HG03571 (cell line): ENCODE measurements around the gene CHPF.

Experiments used
- ATAC-seq: cut with Tn5 transposase; IDR thresholded peaks from one replicate; pipeline ENCODE4 v1.9.1; 2021; ENCODE audit not compliant: unreplicated experiment

The CHPF gene

DNA sequence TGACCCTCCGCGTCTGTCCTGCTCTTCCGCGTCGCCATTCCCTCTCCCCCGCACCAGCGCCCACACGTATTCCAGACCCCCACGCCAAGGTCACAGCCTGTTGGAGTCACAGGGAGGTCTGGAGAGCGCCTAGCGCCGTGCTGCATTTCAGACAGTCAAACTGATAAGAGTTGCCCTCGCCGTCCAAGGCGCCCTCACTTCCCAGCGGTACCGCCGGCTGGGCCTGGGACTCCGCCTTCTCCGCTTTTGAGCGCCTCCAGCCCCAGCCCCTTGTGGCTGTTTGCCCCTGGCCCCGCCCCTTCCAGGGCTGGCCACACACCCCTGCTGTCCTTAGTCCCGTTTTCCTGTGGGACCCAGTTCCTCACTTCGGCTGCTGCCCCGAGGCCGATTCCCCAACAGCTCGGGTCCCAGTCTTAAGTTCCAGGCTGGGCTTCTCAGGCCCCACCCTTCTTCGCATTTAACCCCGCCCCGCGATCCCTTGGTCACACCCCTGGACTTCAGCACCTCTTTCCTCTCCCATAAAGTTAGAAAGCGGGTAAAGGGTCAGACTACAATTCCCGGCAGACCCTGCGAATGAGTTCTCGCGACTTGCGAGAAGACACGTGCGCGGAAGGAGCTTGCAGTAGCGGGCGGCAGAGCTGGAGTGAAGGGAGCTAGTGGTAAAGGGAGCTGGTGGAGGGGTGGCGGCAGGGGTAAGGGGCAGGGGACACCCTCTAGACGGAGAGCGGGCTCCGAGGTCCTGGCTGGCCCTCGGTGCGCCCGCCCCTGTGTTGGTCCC, 45.1 kb downstream of the CHPF start, which contains the start of gene GMPPA:
Gene GMPPA, plus strand, starts transcription at position 612 of the 778 bp plus-strand sequence. CDS start 1,085 bp downstream, outside the sequence.
- ATAC-seq = peak; percentile 94

DNA sequence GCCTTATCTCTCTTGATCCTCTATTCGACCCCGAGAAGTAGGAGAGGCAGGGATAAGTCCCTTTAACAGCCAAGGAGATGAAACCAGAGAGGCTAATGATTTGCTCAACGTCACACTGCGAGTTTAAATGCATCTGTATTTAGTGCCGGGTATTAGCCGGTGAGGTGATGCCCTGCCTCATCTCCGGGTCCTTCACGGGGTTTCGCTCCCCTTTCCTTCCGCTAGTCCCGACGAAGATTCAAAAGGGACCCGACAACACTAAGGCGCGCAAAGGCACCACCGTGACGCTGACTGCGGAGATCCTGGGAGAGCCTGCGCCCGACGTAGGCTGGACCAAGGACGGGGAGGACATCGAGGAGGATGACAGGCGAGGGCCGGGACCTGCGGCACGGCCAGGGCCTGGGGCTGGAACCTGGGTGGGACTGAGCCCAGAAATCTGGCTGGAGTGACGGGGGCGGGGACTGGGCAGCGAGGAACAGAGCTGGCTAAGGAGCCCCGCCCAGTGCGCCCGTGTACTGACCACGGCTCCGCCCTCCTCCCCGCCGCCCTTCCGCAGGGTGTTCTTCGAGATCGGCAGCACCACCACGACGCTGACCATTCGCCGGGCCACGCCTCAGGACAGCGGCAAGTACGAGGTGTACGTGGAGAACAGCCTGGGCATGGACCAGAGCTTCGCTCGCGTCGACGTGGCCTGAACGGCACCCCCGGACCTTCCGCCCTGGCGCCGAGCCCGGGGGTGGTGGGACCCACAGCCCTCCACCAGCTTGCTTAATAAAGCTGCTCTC, 45.9 kb downstream of the CHPF start:
- peak; percentile 23 for ATAC-seq

DNA sequence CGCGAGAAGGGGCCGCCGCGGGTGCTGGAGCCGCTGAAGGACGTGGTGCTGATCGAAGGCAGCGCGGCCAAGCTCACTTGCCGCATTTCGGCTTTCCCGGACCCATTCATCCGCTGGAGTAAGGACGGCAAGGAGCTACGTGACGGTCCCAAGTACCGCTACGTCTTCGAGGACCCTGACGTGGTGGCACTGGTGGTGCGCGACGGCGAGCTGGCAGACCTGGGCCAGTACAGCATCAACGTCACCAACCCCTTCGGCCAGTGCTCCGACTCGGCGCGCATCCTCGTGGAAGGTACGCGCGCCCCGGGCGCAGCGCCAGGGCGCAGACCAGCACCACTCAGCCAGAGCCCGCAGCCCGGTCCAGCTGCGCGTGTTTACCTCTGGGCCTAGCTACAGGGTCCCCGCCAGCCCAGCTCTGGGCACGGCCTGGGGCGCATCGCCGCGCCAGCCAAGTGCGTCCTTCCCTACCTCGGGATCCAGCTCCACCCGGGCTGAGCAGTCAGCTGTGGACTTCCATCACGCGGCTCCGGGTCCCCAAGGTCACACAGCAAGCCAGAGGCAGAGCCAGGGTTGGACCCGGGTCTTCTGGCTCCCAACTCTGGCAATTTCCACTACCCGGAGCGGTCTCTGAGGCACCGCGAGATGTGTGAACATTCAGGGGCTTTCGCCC, 46.6 kb downstream of the CHPF start:
- no peak for ATAC-seq

DNA sequence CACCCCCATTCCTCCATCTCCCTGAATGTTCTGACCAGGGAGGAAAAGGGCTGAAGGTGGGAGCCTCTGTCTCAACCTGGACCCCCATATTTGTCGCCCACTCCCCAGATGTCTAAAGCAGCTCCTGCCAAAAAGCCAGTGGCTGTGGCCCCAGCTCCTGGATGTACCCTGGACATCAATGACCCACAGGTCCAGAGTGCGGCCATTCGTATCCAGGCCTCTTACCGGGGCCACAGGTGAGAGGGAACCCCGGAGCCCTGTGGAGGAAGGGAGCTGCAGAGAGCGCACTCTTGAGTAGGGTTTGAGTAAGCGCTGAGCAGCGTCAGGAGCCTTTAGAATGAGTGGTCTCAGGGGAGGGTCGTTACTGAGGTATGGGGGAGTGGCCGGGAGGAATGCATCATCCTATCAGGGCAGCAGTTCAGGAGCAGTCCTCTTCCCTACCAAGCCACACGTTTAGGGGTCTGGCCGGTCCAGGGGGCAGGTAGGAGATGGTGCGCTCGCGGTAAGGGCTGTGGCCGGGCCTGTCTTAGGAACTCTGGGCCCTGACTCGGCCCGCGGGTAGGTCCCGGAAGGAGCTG, 47.3 kb downstream of the CHPF start:
- no peak for ATAC-seq

DNA sequence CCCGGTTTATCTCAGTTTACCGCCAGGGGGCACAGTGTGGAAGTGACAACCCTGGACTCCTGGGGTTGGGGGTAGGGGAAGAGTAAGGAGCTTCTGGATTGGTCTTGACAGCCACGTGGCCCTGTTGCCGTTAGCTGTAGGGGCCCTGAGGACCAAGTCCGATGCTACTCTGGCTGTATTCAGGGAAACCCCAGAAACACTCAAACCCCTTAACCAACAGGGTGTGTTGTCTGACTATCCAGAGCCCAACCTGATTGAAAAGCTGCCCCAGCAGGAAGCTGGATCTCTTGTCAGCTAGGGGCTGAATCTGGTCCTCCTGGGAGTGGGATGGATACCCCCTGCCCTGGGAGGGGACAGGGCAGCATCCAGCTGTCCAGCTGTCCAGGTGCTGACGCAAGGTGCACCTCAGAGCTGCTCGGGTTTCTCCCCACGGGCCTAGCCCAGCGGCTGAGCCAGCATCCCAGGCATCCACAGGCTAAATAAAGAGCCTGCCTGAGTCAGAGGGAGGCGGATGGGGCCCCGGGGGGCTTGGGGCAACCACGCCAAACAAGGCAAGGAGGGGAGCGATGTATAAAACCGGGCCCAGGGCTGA, 48.0 kb downstream of the CHPF start:
- ATAC-seq = no peak

DNA sequence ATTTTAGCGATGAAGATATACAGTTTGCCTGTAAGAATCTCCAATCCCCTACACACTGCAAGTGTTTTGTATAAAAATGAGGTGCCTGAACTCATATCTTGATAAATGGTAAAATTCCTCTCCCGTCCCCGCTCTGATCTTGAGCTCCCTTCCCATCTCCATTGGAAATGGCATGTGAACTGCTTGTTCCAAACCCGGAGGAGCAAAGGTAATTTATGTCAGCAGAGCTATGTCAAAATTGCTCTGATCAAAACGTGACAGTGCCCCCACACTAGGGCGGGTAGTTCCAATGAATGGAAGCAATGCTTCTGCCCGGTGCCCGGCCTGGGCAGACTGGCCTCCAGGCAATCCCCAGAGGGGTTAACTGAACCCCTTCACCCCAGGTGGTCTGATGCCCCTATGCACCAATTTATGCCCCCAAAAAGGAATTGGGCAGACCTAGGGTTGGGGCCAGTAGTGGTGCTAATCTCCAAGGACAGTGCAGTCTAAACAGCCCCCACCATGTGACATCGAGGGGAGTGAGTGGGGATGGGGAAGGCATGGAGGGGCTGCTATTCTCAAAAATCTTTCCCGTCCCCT, 48.6 kb downstream of the CHPF start:
- no peak for ATAC-seq

DNA sequence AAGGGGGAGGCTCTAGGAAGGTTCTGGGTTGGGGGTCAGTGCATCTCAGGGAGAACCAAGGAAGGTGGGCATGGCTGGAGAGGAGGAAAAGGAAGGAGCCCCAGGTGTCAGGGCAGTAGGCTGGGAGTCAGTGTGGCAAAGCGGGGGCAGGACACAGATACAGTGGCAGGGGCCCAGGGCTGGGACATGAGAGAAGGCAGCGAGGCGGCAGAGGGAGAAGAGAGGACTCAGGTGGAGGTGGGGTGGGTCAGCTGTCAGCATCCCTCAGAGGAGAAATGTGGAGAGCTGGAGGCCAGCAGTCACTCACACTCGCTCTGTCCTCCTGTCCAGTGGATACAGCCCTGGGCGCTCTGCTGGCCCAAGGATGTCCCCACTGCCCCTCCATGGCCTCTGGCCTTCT, 50.5 kb downstream of the CHPF start:
- ATAC-seq = no peak

DNA sequence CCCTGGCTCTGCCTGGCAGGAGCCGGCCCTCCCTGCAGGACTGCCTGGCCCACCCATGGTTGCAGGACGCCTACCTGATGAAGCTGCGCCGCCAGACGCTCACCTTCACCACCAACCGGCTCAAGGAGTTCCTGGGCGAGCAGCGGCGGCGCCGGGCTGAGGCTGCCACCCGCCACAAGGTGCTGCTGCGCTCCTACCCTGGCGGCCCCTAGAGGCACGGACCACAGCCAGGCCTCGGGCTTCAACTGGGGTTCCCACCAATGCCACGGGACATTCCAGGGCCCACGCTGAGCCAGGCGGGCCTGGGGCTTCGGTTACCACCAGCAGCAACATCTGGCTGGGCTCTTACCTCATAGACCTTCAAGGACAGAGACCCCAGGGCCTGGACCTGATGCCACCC, 51.0 kb downstream of the CHPF start:
- no peak for ATAC-seq

DNA sequence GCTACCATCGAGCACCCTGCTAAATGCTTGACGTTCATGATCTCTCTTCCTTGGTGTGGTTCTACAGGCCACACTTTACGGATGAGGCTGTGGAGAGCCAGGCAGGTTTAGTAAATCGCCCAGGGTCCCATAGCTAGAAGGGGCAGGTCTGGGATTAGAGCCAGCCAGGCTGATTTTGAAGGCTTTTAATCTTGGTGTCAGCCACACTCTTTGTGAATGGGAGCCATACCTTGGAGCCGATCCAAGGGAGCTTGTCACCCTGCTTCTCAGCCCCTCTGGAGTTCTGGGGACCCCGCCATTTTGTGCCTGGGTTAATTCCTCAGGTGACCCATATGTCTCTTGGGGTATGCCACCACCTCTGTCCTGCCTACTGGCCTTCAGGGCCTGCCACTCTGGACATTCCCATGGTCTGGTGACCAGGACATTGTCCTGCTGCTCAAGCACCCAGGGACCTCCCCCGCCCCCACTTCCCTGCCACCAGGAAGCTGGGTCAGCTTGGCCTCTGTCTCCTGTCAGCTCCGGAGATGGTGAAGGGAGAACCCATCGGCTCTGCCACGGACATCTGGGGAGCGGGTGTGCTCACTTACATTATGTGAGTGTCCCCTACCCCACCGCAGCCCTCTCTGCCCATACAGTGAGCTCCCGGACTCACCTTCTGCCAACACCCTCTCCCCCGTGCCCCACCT, 52.2 kb downstream of the CHPF start:
- no peak for ATAC-seq

DNA sequence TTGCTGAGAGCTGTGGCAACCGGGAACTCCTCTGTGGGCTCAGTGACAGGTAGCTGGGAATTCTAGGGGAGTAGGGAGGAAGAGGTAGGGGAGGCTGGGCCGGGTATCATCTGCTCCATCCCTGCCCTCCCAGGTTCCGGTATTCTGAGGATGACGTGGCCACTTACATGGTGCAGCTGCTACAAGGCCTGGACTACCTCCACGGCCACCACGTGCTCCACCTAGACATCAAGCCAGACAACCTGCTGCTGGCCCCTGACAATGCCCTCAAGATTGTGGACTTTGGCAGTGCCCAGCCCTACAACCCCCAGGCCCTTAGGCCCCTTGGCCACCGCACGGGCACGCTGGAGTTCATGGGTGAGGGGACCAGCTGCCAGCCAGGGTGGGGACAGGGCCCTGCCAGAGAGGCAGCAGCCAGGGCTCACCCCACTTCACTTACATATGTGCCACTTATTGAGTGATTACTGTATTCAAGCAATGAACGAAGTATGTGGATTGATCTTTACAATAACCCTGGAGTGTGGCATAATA, 52.9 kb downstream of the CHPF start:
- ATAC-seq = no peak

DNA sequence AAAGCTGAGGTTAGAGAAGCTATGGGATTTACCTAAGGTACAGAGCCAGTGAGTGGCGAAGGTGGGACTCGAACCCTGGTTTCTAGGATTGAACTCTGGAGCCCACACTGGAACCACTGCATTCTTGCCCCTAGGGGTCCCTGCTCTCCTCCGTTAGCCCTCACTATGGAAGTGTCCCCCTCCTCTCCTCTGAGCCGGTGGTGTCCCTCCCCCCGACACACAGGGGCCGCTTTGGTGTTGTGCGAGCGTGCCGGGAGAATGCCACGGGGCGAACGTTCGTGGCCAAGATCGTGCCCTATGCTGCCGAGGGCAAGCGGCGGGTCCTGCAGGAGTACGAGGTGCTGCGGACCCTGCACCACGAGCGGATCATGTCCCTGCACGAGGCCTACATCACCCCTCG, 53.4 kb downstream of the CHPF start:
- ATAC-seq = no peak

DNA sequence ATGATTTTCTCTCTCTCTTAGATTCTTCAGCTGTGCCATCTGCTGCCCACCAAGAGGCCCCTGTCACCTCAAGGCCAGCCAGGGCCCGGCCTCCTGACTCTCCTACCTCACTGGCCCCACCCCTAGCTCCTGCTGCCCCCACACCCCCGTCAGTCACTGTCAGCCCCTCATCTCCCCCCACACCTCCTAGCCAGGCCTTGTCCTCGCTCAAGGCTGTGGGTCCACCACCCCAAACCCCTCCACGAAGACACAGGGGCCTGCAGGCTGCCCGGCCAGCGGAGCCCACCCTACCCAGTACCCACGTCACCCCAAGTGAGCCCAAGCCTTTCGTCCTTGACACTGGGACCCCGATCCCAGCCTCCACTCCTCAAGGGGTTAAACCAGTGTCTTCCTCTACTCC, 54.3 kb downstream of the CHPF start:
- no peak for ATAC-seq
